WTC11 (cell line): Measurements from ENCODE around the gene ZGLP1. TPM values are rescaled to one million over a fixed set of nuclear protein-coding genes. Genes with fewer than 3 reads are reported as not detected.

Experiments
- ATAC-seq: fragments of 200-7000 bp; cut with Tn5 transposase; 2 replicates; pipeline ENCODE4 v1.10.0; 2021; ENCODE audit warnings: mild to moderate bottlenecking, moderate library complexity
- CTCF ChIA-PET: fragments of 300-600 bp; sonication (Branson Sonifier 250); formaldehyde crosslinking; loops from one replicate; lab custom pipeline; 2021; ENCODE audit warnings: antibody characterized with exemption; lab: Charles Lee
- POLR2A ChIA-PET: fragments of 350-600 bp; sonication (Branson Sonifier 250); formaldehyde crosslinking; loops from one replicate; lab custom pipeline; 2021; ENCODE audit warnings: antibody characterized with exemption; lab: Charles Lee
- DNase-seq: peaks from one replicate; pipeline ENCODE4 v3.0.0; 2021; ENCODE audit warnings: low spot score
- H3K27ac Mint-ChIP-seq: 2 replicates; pipeline ENCODE4 v1.8.0; 2021; ENCODE audit warnings: mixed read lengths
- H3K27me3 Mint-ChIP-seq: 2 replicates; pipeline ENCODE4 v1.8.0; 2021; ENCODE audit warnings: low read depth, mild to moderate bottlenecking, moderate library complexity, mixed read lengths
- H3K36me3 Mint-ChIP-seq: 2 replicates; pipeline ENCODE4 v1.8.0; 2021; ENCODE audit warnings: mixed read lengths
- H3K4me1 Mint-ChIP-seq: 2 replicates; pipeline ENCODE4 v1.8.0; 2022; ENCODE audit warnings: mixed read lengths
- H3K4me3 Mint-ChIP-seq: 2 replicates; pipeline ENCODE4 v1.8.0; 2021; ENCODE audit warnings: mild to moderate bottlenecking, moderate library complexity, mixed read lengths
- H3K9me3 Mint-ChIP-seq: 2 replicates; pipeline ENCODE4 v1.8.0; 2021; ENCODE audit warnings: mixed read lengths
- ARID4B ChIP-seq: sonication (generic); formaldehyde crosslinking; IDR thresholded peaks from 2 replicates; pipeline ENCODE4 v1.8.0; 2023; ENCODE audit warnings: missing genetic modification reagents, mild to moderate bottlenecking, borderline replicate concordance
- CDX4 ChIP-seq: fragments of 250-450 bp; sonication (Bioruptor Pico); IDR thresholded peaks from 2 replicates; pipeline ENCODE4 v1.9.0; 2021; ENCODE audit warnings: moderate library complexity, mild to moderate bottlenecking, inconsistent platforms, borderline replicate concordance
- CREB1 ChIP-seq: sonication (generic); formaldehyde crosslinking; IDR thresholded peaks from 2 replicates; pipeline ENCODE4 v1.8.0; 2023; ENCODE audit warnings: mild to moderate bottlenecking, missing genetic modification reagents
- ESRRA ChIP-seq: sonication (generic); formaldehyde crosslinking; IDR thresholded peaks from 2 replicates; pipeline ENCODE4 v1.8.1; 2022; ENCODE audit warnings: mild to moderate bottlenecking, missing genetic modification reagents, borderline replicate concordance
- FOXJ3 ChIP-seq: sonication (generic); formaldehyde crosslinking; IDR thresholded peaks from 2 replicates; pipeline ENCODE4 v1.9.0; 2021; ENCODE audit warnings: missing genetic modification reagents, mild to moderate bottlenecking, borderline replicate concordance
- FOXP1 ChIP-seq: sonication (generic); formaldehyde crosslinking; IDR thresholded peaks from 2 replicates; pipeline ENCODE4 v1.8.0; 2022; ENCODE audit warnings: missing genetic modification reagents, mild to moderate bottlenecking, moderate library complexity, borderline replicate concordance
- GRHL2 ChIP-seq: fragments of 250-450 bp; sonication (Bioruptor Pico); IDR thresholded peaks from 2 replicates; pipeline ENCODE4 v1.8.0; 2022; ENCODE audit warnings: mild to moderate bottlenecking, moderate library complexity; ENCODE audit not compliant: insufficient replicate concordance, severe bottlenecking
- GTF2I ChIP-seq: fragments of 250-450 bp; sonication (Bioruptor Pico); conservative IDR thresholded peaks from 2 replicates; pipeline ENCODE4 v1.4.0; 2021; ENCODE audit warnings: mild to moderate bottlenecking
- HMGXB4 ChIP-seq: sonication (generic); formaldehyde crosslinking; IDR thresholded peaks from 2 replicates; pipeline ENCODE4 v1.8.1; 2023; ENCODE audit warnings: mild to moderate bottlenecking, moderate library complexity, missing genetic modification reagents
- IRF2 ChIP-seq: sonication (generic); formaldehyde crosslinking; IDR thresholded peaks from 2 replicates; pipeline ENCODE4 v1.8.0; 2022; ENCODE audit warnings: low read depth, missing genetic modification reagents, borderline replicate concordance
- JUN ChIP-seq: sonication (generic); formaldehyde crosslinking; IDR thresholded peaks from 2 replicates; pipeline ENCODE4 v1.8.0; 2023; ENCODE audit warnings: mild to moderate bottlenecking, missing genetic modification reagents
- MLX ChIP-seq: sonication (generic); formaldehyde crosslinking; IDR thresholded peaks from 2 replicates; pipeline ENCODE4 v1.8.1; 2023; ENCODE audit warnings: mild to moderate bottlenecking, missing genetic modification reagents, moderate library complexity
- NFE2L1 ChIP-seq: sonication (generic); formaldehyde crosslinking; IDR thresholded peaks from 2 replicates; pipeline ENCODE4 v1.8.1; 2023; ENCODE audit warnings: missing genetic modification reagents
- NFYB ChIP-seq: sonication (generic); formaldehyde crosslinking; conservative IDR thresholded peaks from 2 replicates; pipeline ENCODE4 v1.8.0; 2022; ENCODE audit warnings: low read depth, missing genetic modification reagents
- NR2C2 ChIP-seq: sonication (generic); formaldehyde crosslinking; IDR thresholded peaks from 2 replicates; pipeline ENCODE4 v1.8.0; 2022; ENCODE audit warnings: mild to moderate bottlenecking, missing genetic modification reagents
- NR3C1 ChIP-seq: sonication (generic); formaldehyde crosslinking; conservative IDR thresholded peaks from 2 replicates; pipeline ENCODE4 v1.8.1; 2023; ENCODE audit warnings: low read depth, mild to moderate bottlenecking, missing genetic modification reagents
- SMAD4 ChIP-seq: sonication (generic); formaldehyde crosslinking; IDR thresholded peaks from 2 replicates; pipeline ENCODE4 v1.8.0; 2022; ENCODE audit warnings: mild to moderate bottlenecking, missing genetic modification reagents
- USF1 ChIP-seq: sonication (generic); formaldehyde crosslinking; IDR thresholded peaks from 2 replicates; pipeline ENCODE4 v1.8.0; 2022; ENCODE audit warnings: mild to moderate bottlenecking, missing genetic modification reagents
- ZNF416 ChIP-seq: fragments of 250-450 bp; sonication (Bioruptor Pico); IDR thresholded peaks from 2 replicates; pipeline ENCODE4 v1.9.0; 2021; ENCODE audit warnings: mild to moderate bottlenecking, inconsistent platforms
- total RNA-seq: library from RNA; stranded (reverse); gene quantifications from 3 replicates; pipeline ENCODE4 v1.2.3, GENCODE V29; 2021

ZGLP1 gene
- total RNA-seq, 1 experiment from 2014 or later: 5.9 TPM

- peak; percentile 50; the same call in 1 of the 2 replicates for TF ChIP-seq ARID4B (CRISPR knock-in tag)
- TF ChIP-seq, all 79 proteins: peak for 14
Observed at GRCh38 chr19:10289167-10289835, 20.3 kb downstream of the ZGLP1 start (continued).

GRCh38 chr19:10288662-10289166 is 20.9 kb downstream of the ZGLP1 start:
- H3K27ac Mint-ChIP-seq: peak overlapping the region; percentile 93
- no peaks in the 10 kb centered on the region; the same call in 1 of the 2 replicates for H3K36me3 Mint-ChIP-seq
- ChIA-PET CTCF (interaction anchor here (0.8 to 9.0 kb wide), 22 partner anchors 9 to 190 kb away, joined by 3 to 180 read pairs (median 8); partner anchors contain the start of genes CDC37, DNMT1, ICAM1 and MRPL4), POLR2A (interaction anchor here (0.5 to 2.1 kb wide), 9 partner anchors 12 to 92 kb away, joined by 3 to 10 read pairs (median 4); partner anchors contain the start of genes ICAM1, RAVER1 and TYK2)
- H3K9me3 Mint-ChIP-seq: no peaks in the 10 kb centered on the region
- H3K4me1 Mint-ChIP-seq: peaks cover 35% of the 10 kb centered on the region
- ATAC-seq (peak; percentile 10), DNase-seq (peak; percentile 74)
- H3K4me3 Mint-ChIP-seq: peak overlapping the region; percentile 82
- peaks cover 79% of the 10 kb centered on the region for H3K27me3 Mint-ChIP-seq
- TF ChIP-seq ZNF416 (CRISPR knock-in tag): no peak
- peak; percentile 39; the same call in 1 of the 2 replicates for TF ChIP-seq NFYB

- peaks cover 63% of the 10 kb centered on the region for H3K27me3 Mint-ChIP-seq
- ChIA-PET POLR2A (interaction anchor here (0.8 to 1.3 kb wide), 2 partner anchors 16 to 20 kb away, joined by 3 to 6 read pairs; partner anchors contain the start of gene ICAM1), CTCF (interaction anchor here (0.5 to 9.0 kb wide), 13 partner anchors 8 to 156 kb away, joined by 3 to 180 read pairs (median 4); partner anchors contain the start of genes ICAM1 and TYK2)
- peaks cover 29% of the 10 kb centered on the region for H3K4me1 Mint-ChIP-seq
- no peak within 1 kb of the TSS for H3K27ac Mint-ChIP-seq
- peak within 1 kb of the TSS; percentile 68 for H3K4me3 Mint-ChIP-seq
- H3K36me3 Mint-ChIP-seq: no peaks in the 10 kb centered on the region; the same call in 1 of the 2 replicates
- ATAC-seq (peak; percentile 43), DNase-seq (peak; percentile 71)
- no peaks in the 10 kb centered on the region for H3K9me3 Mint-ChIP-seq
- TF ChIP-seq NR3C1 (no peak), CREB1 (CRISPR knock-in tag) (no peak), FOXP1 (CRISPR knock-in tag) (peak; percentile 74; the same call in 1 of the 2 replicates), IRF2 (CRISPR knock-in tag) (no peak), NR2C2 (CRISPR knock-in tag) (no peak), JUN (CRISPR knock-in tag) (no peak), GTF2I (CRISPR knock-in tag) (0 out of 2 replicates have a peak, but pooled peaks have one; percentile 28), GRHL2 (no peak), ESRRA (CRISPR knock-in tag) (peak; percentile 30; the same call in 1 of the 2 replicates), FOXJ3 (CRISPR knock-in tag) (no peak), HMGXB4 (CRISPR knock-in tag) (no peak), CDX4 (CRISPR knock-in tag) (no peak), MLX (no peak), SMAD4 (no peak), USF1 (CRISPR knock-in tag) (peak; percentile 61), NFE2L1 (CRISPR knock-in tag) (no peak)
Observed at GRCh38 chr19:10286803-10287737, 22.5 kb downstream of the ZGLP1 start, which contains the start of gene ICAM4. Gene ICAM4 (plus strand): TSS chr19:10286955. CDS start chr19:10287013, 58 bp downstream.
